GM03348 (cell line): Measurements from ENCODE around the gene ANAPC16.
"Not testable (repeated sequence)": the region's sequence is repeated elsewhere in the genome, so short reads cannot be mapped to it uniquely, and the experiment has no call there.

ENCODE experiments used
- DNase-seq: peaks from one replicate; pipeline ENCODE4 v3.0.0; 2012; ENCODE audit warnings: low spot score

Gene ANAPC16

GRCh38 chr10:72211832-72212231, 4.0 kb upstream of the ANAPC16 start:
- DNase-seq, result not testable (repeated sequence)

GRCh38 chr10:72218325-72218724, 2.5 kb downstream of the ANAPC16 start:
- no peak for DNase-seq

GRCh38 chr10:72218726-72219125, 2.9 kb downstream of the ANAPC16 start:
- DNase-seq, result no peak

GRCh38 chr10:72219235-72219814, 3.5 kb downstream of the ANAPC16 start:
- DNase-seq, result no peak

- DNase-seq, result no peak
Measured at GRCh38 chr10:72220637-72221036, 4.8 kb downstream of the ANAPC16 start.

- no peak for DNase-seq
Measured at GRCh38 chr10:72221278-72221677, 5.5 kb downstream of the ANAPC16 start.

GRCh38 chr10:72223743-72224101, 7.9 kb downstream of the ANAPC16 start:
- DNase-seq, result no peak

GRCh38 chr10:72224191-72224590, 8.4 kb downstream of the ANAPC16 start:
- not testable (repeated sequence) for DNase-seq

- DNase-seq, result no peak
Measured at GRCh38 chr10:72226418-72227027, 10.7 kb downstream of the ANAPC16 start.

GRCh38 chr10:72227826-72228225, 12.0 kb downstream of the ANAPC16 start:
- DNase-seq, result no peak

GRCh38 chr10:72228318-72228751, 12.5 kb downstream of the ANAPC16 start:
- DNase-seq, result no peak

GRCh38 chr10:72229261-72230251, 13.7 kb downstream of the ANAPC16 start:
- DNase-seq, result no peak

GRCh38 chr10:72233621-72234020, 17.8 kb downstream of the ANAPC16 start:
- no peak for DNase-seq

GRCh38 chr10:72234560-72235095, 18.8 kb downstream of the ANAPC16 start:
- DNase-seq, result no peak

GRCh38 chr10:72235544-72236279, 19.9 kb downstream of the ANAPC16 start:
- DNase-seq, result no peak

- DNase-seq, result no peak
Measured at GRCh38 chr10:72238392-72239175, 22.8 kb downstream of the ANAPC16 start.

- no peak for DNase-seq
Measured at GRCh38 chr10:72239409-72239808, 23.6 kb downstream of the ANAPC16 start.

- no peak for DNase-seq
Measured at GRCh38 chr10:72240371-72240770, 24.6 kb downstream of the ANAPC16 start.

- no peak for DNase-seq
Measured at GRCh38 chr10:72241691-72242252, 26.0 kb downstream of the ANAPC16 start.

GRCh38 chr10:72242675-72243074, 26.9 kb downstream of the ANAPC16 start:
- no peak for DNase-seq
